ENCODE data around the gene DNAH2. TPM values are rescaled to one million over a fixed set of nuclear protein-coding genes. Genes with fewer than 3 reads are reported as not detected.

The DNAH2 gene
- total and polyA plus RNA-seq, 2 of the 13 experiments (the other 11 are each of a cell fraction or from before 2014, with no cell fraction given), result not detected

- TF ChIP-seq FOXK1 (CRISPR knock-in tag; IDR thresholded peaks at IDR 0.05; ENCODE audit: borderline replicate concordance, low read depth), result peak; percentile 90; the same call in 1 of the 2 replicates
- TF ChIP-seq, protein P1, sequence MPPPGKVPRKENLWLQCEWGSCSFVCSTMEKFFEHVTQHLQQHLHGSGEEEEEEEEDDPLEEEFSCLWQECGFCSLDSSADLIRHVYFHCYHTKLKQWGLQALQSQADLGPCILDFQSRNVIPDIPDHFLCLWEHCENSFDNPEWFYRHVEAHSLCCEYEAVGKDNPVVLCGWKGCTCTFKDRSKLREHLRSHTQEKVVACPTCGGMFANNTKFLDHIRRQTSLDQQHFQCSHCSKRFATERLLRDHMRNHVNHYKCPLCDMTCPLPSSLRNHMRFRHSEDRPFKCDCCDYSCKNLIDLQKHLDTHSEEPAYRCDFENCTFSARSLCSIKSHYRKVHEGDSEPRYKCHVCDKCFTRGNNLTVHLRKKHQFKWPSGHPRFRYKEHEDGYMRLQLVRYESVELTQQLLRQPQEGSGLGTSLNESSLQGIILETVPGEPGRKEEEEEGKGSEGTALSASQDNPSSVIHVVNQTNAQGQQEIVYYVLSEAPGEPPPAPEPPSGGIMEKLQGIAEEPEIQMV (CRISPR knock-in tag; IDR thresholded peaks at IDR 0.05; ENCODE audit: low read depth), result peak; percentile 95
- no peak for TF ChIP-seq RFXANK (CRISPR knock-in tag; IDR thresholded peaks at IDR 0.05)
- TF ChIP-seq, protein P2, sequence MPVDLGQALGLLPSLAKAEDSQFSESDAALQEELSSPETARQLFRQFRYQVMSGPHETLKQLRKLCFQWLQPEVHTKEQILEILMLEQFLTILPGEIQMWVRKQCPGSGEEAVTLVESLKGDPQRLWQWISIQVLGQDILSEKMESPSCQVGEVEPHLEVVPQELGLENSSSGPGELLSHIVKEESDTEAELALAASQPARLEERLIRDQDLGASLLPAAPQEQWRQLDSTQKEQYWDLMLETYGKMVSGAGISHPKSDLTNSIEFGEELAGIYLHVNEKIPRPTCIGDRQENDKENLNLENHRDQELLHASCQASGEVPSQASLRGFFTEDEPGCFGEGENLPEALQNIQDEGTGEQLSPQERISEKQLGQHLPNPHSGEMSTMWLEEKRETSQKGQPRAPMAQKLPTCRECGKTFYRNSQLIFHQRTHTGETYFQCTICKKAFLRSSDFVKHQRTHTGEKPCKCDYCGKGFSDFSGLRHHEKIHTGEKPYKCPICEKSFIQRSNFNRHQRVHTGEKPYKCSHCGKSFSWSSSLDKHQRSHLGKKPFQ (CRISPR knock-in tag; IDR thresholded peaks at IDR 0.05; ENCODE audit: insufficient replicate concordance), result no peak
- TF ChIP-seq, protein P3, sequence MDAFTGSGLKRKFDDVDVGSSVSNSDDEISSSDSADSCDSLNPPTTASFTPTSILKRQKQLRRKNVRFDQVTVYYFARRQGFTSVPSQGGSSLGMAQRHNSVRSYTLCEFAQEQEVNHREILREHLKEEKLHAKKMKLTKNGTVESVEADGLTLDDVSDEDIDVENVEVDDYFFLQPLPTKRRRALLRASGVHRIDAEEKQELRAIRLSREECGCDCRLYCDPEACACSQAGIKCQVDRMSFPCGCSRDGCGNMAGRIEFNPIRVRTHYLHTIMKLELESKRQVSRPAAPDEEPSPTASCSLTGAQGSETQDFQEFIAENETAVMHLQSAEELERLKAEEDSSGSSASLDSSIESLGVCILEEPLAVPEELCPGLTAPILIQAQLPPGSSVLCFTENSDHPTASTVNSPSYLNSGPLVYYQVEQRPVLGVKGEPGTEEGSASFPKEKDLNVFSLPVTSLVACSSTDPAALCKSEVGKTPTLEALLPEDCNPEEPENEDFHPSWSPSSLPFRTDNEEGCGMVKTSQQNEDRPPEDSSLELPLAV (CRISPR knock-in tag; conservative IDR thresholded peaks at IDR 0.05; ENCODE audit: low read depth), result no peak
- TF ChIP-seq HNF1B (CRISPR knock-in tag; IDR thresholded peaks at IDR 0.05), result peak; percentile 63; the same call in 1 of the 2 replicates
- TF ChIP-seq POLR2AphosphoS2 (IDR thresholded peaks at IDR 0.05; ENCODE audit: low read depth, low read length), result 0 out of 2 replicates have a peak, but pooled peaks have one; percentile 14
- TF ChIP-seq RELA (CRISPR knock-in tag; IDR thresholded peaks at IDR 0.05), result no peak
- peak; percentile 82; the same call in 1 of the 2 replicates for TF ChIP-seq CC2D1A (CRISPR knock-in tag; IDR thresholded peaks at IDR 0.05)
- peak; percentile 74 for TF ChIP-seq ATF1 (CRISPR knock-in tag; IDR thresholded peaks at IDR 0.05)
- TF ChIP-seq DR1 (CRISPR knock-in tag; IDR thresholded peaks at IDR 0.05), result peak; percentile 53; the same call in 1 of the 2 replicates
- TF ChIP-seq GRHL1 (CRISPR knock-in tag; conservative IDR thresholded peaks at IDR 0.05), result no peak
- peak; percentile 59; the same call in 1 of the 2 replicates for TF ChIP-seq MYPOP (CRISPR knock-in tag; IDR thresholded peaks at IDR 0.05)
- peak; percentile 32; the same call in 1 of the 2 replicates for TF ChIP-seq ZNF441 (CRISPR knock-in tag; IDR thresholded peaks at IDR 0.05; ENCODE audit: borderline replicate concordance)
- TF ChIP-seq ZNF256 (CRISPR knock-in tag; conservative IDR thresholded peaks at IDR 0.05), result no peak
- TF ChIP-seq ZNF543 (CRISPR knock-in tag; IDR thresholded peaks at IDR 0.05), result no peak
- TF ChIP-seq CREB1 (IDR thresholded peaks at IDR 0.05), result no peak
- TF ChIP-seq CREB1 (CRISPR knock-in tag; IDR thresholded peaks at IDR 0.05), result peak; percentile 60; the same call in 1 of the 2 replicates
- 0 out of 2 replicates have a peak, but pooled peaks have one; percentile 53 for TF ChIP-seq ATF7-NPFF (CRISPR knock-in tag; IDR thresholded peaks at IDR 0.05; ENCODE audit: low read depth)
- peak; percentile 64 for TF ChIP-seq HCFC1 (IDR thresholded peaks at IDR 0.05; ENCODE audit: low read depth, low read length)
Measured at GRCh38 chr17:7857713-7858521, 140.4 kb downstream of the DNAH2 start, which contains the start of gene CYB5D1 (continued).
